Common myeloid progenitor, CD34-positive (primary cell): Measurements from ENCODE around the gene CST9L. TPM values are rescaled to one million over a fixed set of nuclear protein-coding genes. Genes with fewer than 3 reads are reported as not detected.

Experiments
- CTCF ChIA-PET: fragments of 350-600 bp; sonication (Branson Sonifier 250); formaldehyde crosslinking; loops from one replicate; lab custom pipeline; 2021; ENCODE audit warnings: antibody characterized with exemption; lab: Charles Lee
- POLR2A ChIA-PET: fragments of 350-600 bp; sonication (Branson Sonifier 250); formaldehyde crosslinking; loops from one replicate; lab custom pipeline; 2021; ENCODE audit warnings: antibody characterized with exemption; lab: Charles Lee
- DNase-seq, 3 donors: peaks; one replicate each; pipeline versions ENCODE4 v3.0.0 to v3.0.0-alpha.2; 2013
- H3K27ac ChIP-seq, 2 experiments: 1 replicate in 1 of 2; 2 replicates in 1 of 2; pipeline ENCODE4 v1.7.0; 2013; ENCODE audit warnings: inconsistent platforms in 2 of 2, low read length in 2 of 2, mild to moderate bottlenecking in 2 of 2, low read depth in 1 of 2, moderate library complexity in 1 of 2; ENCODE audit not compliant: severe bottlenecking in 2 of 2, insufficient read depth in 1 of 2, poor library complexity in 1 of 2
- H3K27me3 ChIP-seq, 5 experiments: replicated peaks in 2 of 5; 1 replicate in 3 of 5; 2 replicates in 2 of 5; pipeline versions ENCODE4 v1.6.1 to v1.7.0; 2013; ENCODE audit warnings: low read length in 4 of 5, mild to moderate bottlenecking in 2 of 5, moderate library complexity in 2 of 5, inconsistent platforms in 1 of 5; ENCODE audit not compliant: insufficient read depth in 5 of 5, control insufficient read depth in 4 of 5
- H3K36me3 ChIP-seq, 4 experiments: 1 replicate in 2 of 4; 2 replicates in 2 of 4; pipeline versions ENCODE4 v1.6.1 to v1.7.0; 2013; ENCODE audit warnings: low read length in 3 of 4, control low read depth in 1 of 4, mild to moderate bottlenecking in 1 of 4; ENCODE audit not compliant: control insufficient read depth in 4 of 4, insufficient read depth in 4 of 4
- H3K4me1 ChIP-seq, 4 experiments: 1 replicate in 3 of 4; 2 replicates in 1 of 4; pipeline versions ENCODE4 v1.6.1 to v1.7.1; 2013; ENCODE audit warnings: low read length in 3 of 4, mild to moderate bottlenecking in 3 of 4, control low read depth in 1 of 4, inconsistent platforms in 1 of 4, moderate library complexity in 1 of 4; ENCODE audit not compliant: control insufficient read depth in 4 of 4, insufficient read depth in 4 of 4; ENCODE audit errors: control extremely low read depth in 1 of 4
- H3K4me3 ChIP-seq, 7 experiments: 1 replicate in 4 of 7; 2 replicates in 3 of 7; pipeline versions ENCODE4 v1.5.1 to v1.7.0; 2013; ENCODE audit warnings: mild to moderate bottlenecking in 7 of 7, low read length in 6 of 7, moderate library complexity in 6 of 7, inconsistent platforms in 2 of 7, low read depth in 2 of 7, control low read depth in 1 of 7; ENCODE audit not compliant: insufficient read depth in 4 of 7, control insufficient read depth in 1 of 7; ENCODE audit errors: extremely low read depth in 1 of 7
- H3K9me3 ChIP-seq, 5 experiments: 1 replicate in 4 of 5; 2 replicates in 1 of 5; pipeline versions ENCODE4 v1.6.1 to v1.7.1; 2013; ENCODE audit warnings: low read length in 4 of 5, mild to moderate bottlenecking in 2 of 5, inconsistent platforms in 1 of 5, low read depth in 1 of 5, moderate library complexity in 1 of 5; ENCODE audit not compliant: control insufficient read depth in 4 of 5, insufficient read depth in 2 of 5; ENCODE audit errors: control extremely low read depth in 1 of 5
- WGBS: methylation state at CpG from one replicate; pipeline ENCODE4 v1.1.5; 2013; ENCODE audit not compliant: insufficient coverage; 5-methylcytosine and 5-hydroxymethylcytosine counted together
- polyA plus RNA-seq: library from polyadenylated mRNA; unstranded; fragments of 120-200 nt; gene quantifications from one replicate; pipeline ENCODE4 v1.2.1, GENCODE V29; 2013

The CST9L gene, protein sequence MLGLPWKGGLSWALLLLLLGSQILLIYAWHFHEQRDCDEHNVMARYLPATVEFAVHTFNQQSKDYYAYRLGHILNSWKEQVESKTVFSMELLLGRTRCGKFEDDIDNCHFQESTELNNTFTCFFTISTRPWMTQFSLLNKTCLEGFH
- not detected for polyA plus RNA-seq

DNA sequence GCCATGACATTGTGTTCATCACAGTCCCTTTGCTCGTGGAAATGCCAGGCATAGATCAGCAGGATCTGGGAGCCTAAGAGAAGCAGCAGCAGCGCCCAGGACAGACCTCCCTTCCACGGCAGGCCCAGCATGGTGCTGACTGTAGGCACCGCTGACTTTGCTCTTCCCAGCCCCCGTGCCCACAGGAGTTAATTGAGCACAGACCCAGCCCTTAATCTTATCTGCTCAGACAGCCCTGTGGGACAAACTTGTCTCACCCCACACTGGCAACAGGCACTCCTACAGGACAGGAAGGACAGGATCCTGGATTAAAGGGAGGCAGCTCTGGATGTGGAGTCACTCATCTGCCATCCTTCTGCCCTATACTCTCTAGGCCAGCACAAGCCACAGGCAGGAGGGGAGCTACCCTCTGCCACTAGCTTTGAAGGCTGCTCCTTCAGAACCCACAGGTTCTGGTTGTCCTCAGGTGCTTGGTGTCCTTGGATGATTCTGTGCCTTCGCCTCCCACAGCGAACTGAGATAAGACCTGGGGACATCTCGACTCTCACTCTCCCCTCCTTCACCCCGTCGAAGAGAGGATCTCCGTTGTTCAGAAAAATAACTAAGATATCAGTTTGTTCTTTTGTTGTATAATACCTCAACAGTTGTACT is at the start of gene CST9L:
Gene CST9L, minus strand, starts transcription at position 165 of the 651 bp plus-strand sequence. Its CDS starts 34 bp downstream, at position 131.
- Histone ChIP-seq H3K27ac (no peak within 1 kb of the TSS), H3K36me3 (no peaks in the 10 kb centered on the region), H3K4me3 (no peak within 1 kb of the TSS), H3K27me3 (peaks cover 0 to 2% (median 0%) of the 10 kb centered on the region in 5 experiments), H3K4me1 (no peaks in the 10 kb centered on the region), H3K9me3 (no peaks in the 10 kb centered on the region)
- POLR2A ChIA-PET, result no interaction called here
- DNase-seq, result no peak
- CTCF ChIA-PET, result interaction anchor here (1.1 kb wide), 1 partner anchor 26 kb away, joined by 3 read pairs; no protein-coding TSS in a partner anchor
- 92% methylated on average over 6 of the region's 11 CpGs for WGBS

GRCh38 chr20:23614163-23614562 is 45.9 kb upstream of the CST9L start:
- 98% methylated on average over 5 of the region's 5 CpGs for whole genome bisulfite sequencing
- Histone ChIP-seq H3K27ac (no peak overlapping the region), H3K4me3 (no peak overlapping the region), H3K4me1 (no peaks in the 10 kb centered on the region), H3K9me3 (no peaks in the 10 kb centered on the region), H3K36me3 (no peaks in the 10 kb centered on the region), H3K27me3 (no peaks in the 10 kb centered on the region)
- ChIA-PET POLR2A (no interaction called here), CTCF (no interaction called here)
- DNase-seq, result no peak

DNA sequence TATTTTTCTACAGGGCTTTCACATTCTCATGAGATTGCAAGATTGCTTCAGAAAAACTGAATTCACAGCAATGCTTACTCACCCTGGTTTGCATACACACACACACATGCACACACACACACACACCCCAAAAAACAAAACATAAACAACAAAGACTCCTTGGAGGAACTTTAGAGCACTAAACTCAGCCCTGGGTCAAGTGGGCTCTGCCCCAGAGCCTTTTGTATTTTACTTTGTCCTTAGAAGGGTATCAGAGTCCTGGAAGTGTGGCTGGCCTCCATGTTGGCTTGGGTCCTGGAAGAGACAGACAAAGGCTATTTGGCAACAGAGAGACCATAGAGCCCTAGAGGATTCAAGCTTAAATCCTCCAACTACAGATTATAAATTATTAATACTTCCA is 45.4 kb upstream of the CST9L start:
- no peak for DNase-seq
- POLR2A ChIA-PET, result no interaction called here
- Histone ChIP-seq H3K27me3 (no peaks in the 10 kb centered on the region), H3K4me3 (no peak overlapping the region), H3K27ac (no peak overlapping the region), H3K4me1 (no peaks in the 10 kb centered on the region), H3K9me3 (no peaks in the 10 kb centered on the region), H3K36me3 (no peaks in the 10 kb centered on the region)
- CTCF ChIA-PET, result no interaction called here

DNA sequence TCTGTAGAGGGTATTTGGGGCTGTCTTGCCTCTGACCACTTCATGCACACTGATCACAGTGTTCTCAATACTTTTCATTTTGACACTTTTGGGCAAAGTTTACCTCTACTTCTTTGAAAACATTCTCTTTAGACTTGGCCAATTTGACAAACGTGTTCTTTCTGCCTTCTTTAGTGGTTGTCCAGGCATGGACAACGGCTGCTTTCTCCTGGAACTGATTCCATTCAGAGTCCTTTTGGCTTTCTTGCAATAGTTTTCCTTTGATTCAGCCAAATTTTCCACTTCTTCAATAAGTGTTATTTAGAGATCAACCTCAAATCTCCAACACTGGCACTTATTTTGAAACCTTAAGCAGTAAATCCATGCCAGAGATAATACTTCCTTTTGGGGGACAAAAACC is 44.1 kb upstream of the CST9L start:
- no peaks in the 10 kb centered on the region for H3K36me3 ChIP-seq
- H3K9me3 ChIP-seq, result no peaks in the 10 kb centered on the region
- H3K4me1 ChIP-seq, result no peaks in the 10 kb centered on the region
- CTCF ChIA-PET, result interaction anchor here (0.9 to 6.5 kb wide), 2 partner anchors 10 to 169 kb away, joined by 3 to 118 read pairs; partner anchors contain the start of gene CSTL1
- POLR2A ChIA-PET, result no interaction called here
- no peaks in the 10 kb centered on the region for H3K27me3 ChIP-seq
- no peak for DNase-seq
- no peak overlapping the region for H3K4me3 ChIP-seq
- 92% methylated on average over 2 of the region's 2 CpGs for WGBS
- no peak overlapping the region for H3K27ac ChIP-seq

GRCh38 chr20:23609486-23610109 is 41.3 kb upstream of the CST9L start:
- H3K27ac ChIP-seq, result no peak overlapping the region
- H3K4me3 ChIP-seq, result no peak overlapping the region
- WGBS, result 100% methylated on average over 3 of the region's 5 CpGs
- H3K4me1 ChIP-seq, result peaks cover 0 to 6% (median 3%) of the 10 kb centered on the region in 4 experiments
- no peak for DNase-seq
- POLR2A ChIA-PET, result no interaction called here
- no peaks in the 10 kb centered on the region for H3K27me3 ChIP-seq
- H3K36me3 ChIP-seq, result no peaks in the 10 kb centered on the region
- CTCF ChIA-PET, result interaction anchor here (3.2 to 6.5 kb wide), 2 partner anchors 166 to 173 kb away, joined by 18 to 118 read pairs; partner anchors contain the start of gene CSTL1
- no peaks in the 10 kb centered on the region for H3K9me3 ChIP-seq

GRCh38 chr20:23608251-23608846 is 40.1 kb upstream of the CST9L start:
- no peak for DNase-seq
- no peak overlapping the region for H3K27ac ChIP-seq
- no peaks in the 10 kb centered on the region for H3K9me3 ChIP-seq
- H3K36me3 ChIP-seq, result no peaks in the 10 kb centered on the region
- no peaks in the 10 kb centered on the region for H3K27me3 ChIP-seq
- ChIA-PET POLR2A (no interaction called here), CTCF (interaction anchor here (1.2 to 6.5 kb wide), 3 partner anchors 28 to 171 kb away, joined by 4 to 118 read pairs (median 18); partner anchors contain the start of gene CSTL1)
- 94% methylated on average over 14 of the region's 18 CpGs for WGBS
- no peak overlapping the region for H3K4me3 ChIP-seq
- H3K4me1 ChIP-seq, result peaks cover 0 to 6% (median 3%) of the 10 kb centered on the region in 4 experiments
